Inflammatory macrophage treated with lipopolysaccharide for 4 hours (primary cell): ENCODE results near the gene DOCK7.
"Not testable (repeated sequence)": the region's sequence is repeated elsewhere in the genome, so short reads cannot be mapped to it uniquely, and the experiment has no call there.

Source experiments
- DNase-seq: peaks from one replicate; pipeline ENCODE4 v3.0.0-alpha.2; 2020

The DOCK7 gene

GRCh38 chr1:62601457-62601856, 86.7 kb downstream of the DOCK7 start:
- DNase-seq: no peak

GRCh38 chr1:62599044-62599443, 89.1 kb downstream of the DOCK7 start:
- no peak for DNase-seq

GRCh38 chr1:62597281-62597680, 90.9 kb downstream of the DOCK7 start, which contains the start of gene ANGPTL3:
ANGPTL3 (plus strand) TSS chr1:62597520; CDS start chr1:62597567, 47 bp downstream.
- no peak for DNase-seq

- no peak for DNase-seq
These were observed 92.5 kb downstream of the DOCK7 start for GRCh38 chr1:62595647-62596046.

GRCh38 chr1:62593825-62594394, 94.3 kb downstream of the DOCK7 start:
- DNase-seq: no peak

GRCh38 chr1:62590970-62591368, 97.2 kb downstream of the DOCK7 start:
- no peak for DNase-seq

- no peak for DNase-seq
These were observed 97.8 kb downstream of the DOCK7 start for GRCh38 chr1:62590255-62590969.

- no peak for DNase-seq
These were observed 98.9 kb downstream of the DOCK7 start for GRCh38 chr1:62589321-62589720.

GRCh38 chr1:62588000-62588399, 100.2 kb downstream of the DOCK7 start:
- no peak for DNase-seq

- DNase-seq: no peak
These were observed 102.6 kb downstream of the DOCK7 start for GRCh38 chr1:62585469-62586155.

GRCh38 chr1:62573675-62574074, 114.5 kb downstream of the DOCK7 start:
- no peak for DNase-seq

- no peak for DNase-seq
These were observed 115.7 kb downstream of the DOCK7 start for GRCh38 chr1:62572476-62572875.

GRCh38 chr1:62571517-62571916, 116.7 kb downstream of the DOCK7 start:
- not testable (repeated sequence) for DNase-seq

- DNase-seq: peak; percentile 30
These were observed 120.3 kb downstream of the DOCK7 start for GRCh38 chr1:62567926-62568325.

GRCh38 chr1:62567182-62567581, 121.0 kb downstream of the DOCK7 start:
- not testable (repeated sequence) for DNase-seq

GRCh38 chr1:62561306-62561705, 126.9 kb downstream of the DOCK7 start:
- no peak for DNase-seq

- DNase-seq: no peak
These were observed 143.6 kb downstream of the DOCK7 start for GRCh38 chr1:62544570-62544969.

- DNase-seq: no peak
These were observed 147.1 kb downstream of the DOCK7 start for GRCh38 chr1:62541048-62541447.

GRCh38 chr1:62539028-62539447, 149.1 kb downstream of the DOCK7 start:
- no peak for DNase-seq

- no peak for DNase-seq
These were observed 151.3 kb downstream of the DOCK7 start for GRCh38 chr1:62536865-62537264.

- DNase-seq: no peak
These were observed 157.6 kb downstream of the DOCK7 start for GRCh38 chr1:62530516-62531154.

- DNase-seq: no peak
These were observed 159.0 kb downstream of the DOCK7 start for GRCh38 chr1:62529227-62529626.

GRCh38 chr1:62528015-62528414, 160.2 kb downstream of the DOCK7 start:
- DNase-seq: peak; percentile 45

GRCh38 chr1:62527346-62527745, 160.8 kb downstream of the DOCK7 start:
- not testable (repeated sequence) for DNase-seq
